Keratinocyte (primary cell): ENCODE measurements around the gene GPR21. TPM values are rescaled to one million over a fixed set of nuclear protein-coding genes. Genes with fewer than 3 reads are reported as not detected.

Source experiments
- DNase-seq: peaks from one replicate; pipeline ENCODE4 v3.0.0-alpha.2; 2011; ENCODE audit warnings: low read depth, missing footprints, low spot score
- FAIRE-seq: peaks from 2 replicates; lab custom pipeline; 2011; peaks lifted over from hg19 to GRCh38; lab: Jason Lieb, UNC
- H2AFZ ChIP-seq: 2 replicates; pipeline ENCODE4 v1.6.0; 2012; ENCODE audit warnings: low read length, control low read depth, inconsistent platforms; ENCODE audit not compliant: control insufficient read depth
- H3K27ac ChIP-seq: 2 replicates; pipeline ENCODE4 v1.5.1; 2011; ENCODE audit warnings: low read length; ENCODE audit not compliant: control insufficient read depth, insufficient read depth
- H3K27me3 ChIP-seq: 3 replicates; pipeline ENCODE4 v1.6.0; 2011; ENCODE audit warnings: low read length; ENCODE audit not compliant: control insufficient read depth, insufficient read depth; ENCODE audit errors: extremely low read depth
- H3K36me3 ChIP-seq, 2 experiments: 2 replicates in 1 of 2; 3 replicates in 1 of 2; pipeline ENCODE4 v1.5.1; 2011; ENCODE audit warnings: low read length in 2 of 2, mild to moderate bottlenecking in 1 of 2; ENCODE audit not compliant: control insufficient read depth in 2 of 2, insufficient read depth in 2 of 2; ENCODE audit errors: extremely low read depth in 1 of 2
- H3K4me1 ChIP-seq: 3 replicates; pipeline ENCODE4 v1.5.1; 2011; ENCODE audit warnings: low read length; ENCODE audit not compliant: control insufficient read depth, insufficient read depth; ENCODE audit errors: extremely low read depth
- H3K4me2 ChIP-seq: 3 replicates; pipeline ENCODE4 v1.6.0; 2011; ENCODE audit warnings: low read depth, low read length; ENCODE audit not compliant: control insufficient read depth, insufficient read depth; ENCODE audit errors: extremely low read depth
- H3K4me3 ChIP-seq, 3 experiments: fragments of 200-600 bp in 1 of 3; sonication (generic) in 1 of 3; 2 replicates in 2 of 3; 3 replicates in 1 of 3; pipeline ENCODE4 v1.5.1; 2011 to 2016; ENCODE audit warnings: low read length in 3 of 3, mild to moderate bottlenecking in 3 of 3, control low read depth in 2 of 3, inconsistent platforms in 1 of 3, low read depth in 1 of 3, mixed read lengths in 1 of 3, mixed run types in 1 of 3, moderate library complexity in 1 of 3; ENCODE audit not compliant: control insufficient read depth in 2 of 3, insufficient read depth in 2 of 3; ENCODE audit errors: extremely low read depth in 1 of 3
- H3K79me2 ChIP-seq: 2 replicates; pipeline ENCODE4 v1.6.0; 2012; ENCODE audit warnings: low read length; ENCODE audit not compliant: control insufficient read depth, insufficient read depth
- H3K9ac ChIP-seq: 3 replicates; pipeline ENCODE4 v1.6.0; 2011; ENCODE audit warnings: low read length; ENCODE audit not compliant: control insufficient read depth, insufficient read depth; ENCODE audit errors: extremely low read depth
- H3K9me1 ChIP-seq: 3 replicates; pipeline ENCODE4 v1.6.0; 2011; ENCODE audit warnings: low read length; ENCODE audit not compliant: control insufficient read depth, insufficient read depth; ENCODE audit errors: extremely low read depth
- H3K9me3 ChIP-seq: 2 replicates; pipeline ENCODE4 v1.5.1; 2012; ENCODE audit warnings: low read depth, low read length; ENCODE audit not compliant: control insufficient read depth
- H4K20me1 ChIP-seq: 3 replicates; pipeline ENCODE4 v1.6.0; 2011; ENCODE audit warnings: low read length; ENCODE audit not compliant: control insufficient read depth, insufficient read depth; ENCODE audit errors: extremely low read depth
- EZH2 ChIP-seq: IDR thresholded peaks from one replicate; pipeline ENCODE4 v1.6.1; 2012; ENCODE audit warnings: inconsistent platforms, mild to moderate bottlenecking, low read length, moderate library complexity
- dilution Hi-C: fragments of 300-500 bp; cut with MboI; formaldehyde crosslinking; loops from one replicate; pipeline ENCODE4 v1.7.0; 2020; ENCODE audit warnings: low sequenced_read_pairs; ENCODE audit not compliant: extremely low pct_ligation_motif_present
- polyA plus RNA-seq, 5 experiments: library from polyadenylated mRNA; depleted of rRNA in 3 of 5; stranded (reverse) in 3 of 5; stranded (forward) in 1 of 5; unstranded in 1 of 5; fragments of >200 nt; gene quantifications; 1 replicate in 1 of 5; 2 replicates in 3 of 5; 3 replicates in 1 of 5; pipeline versions ENCODE4 v1.2.1 to v1.2.3, GENCODE V29; 2011 to 2012; ENCODE audit warnings: missing spikeins in 2 of 5, low read depth in 1 of 5, low replicate concordance in 1 of 5
- TF ChIP-seq, protein P1 (sequence below), 3 experiments: IDR thresholded peaks in 1 of 3; conservative IDR thresholded peaks in 1 of 3; optimal IDR thresholded peaks in 1 of 3; 2 replicates in 2 of 3; 3 replicates in 1 of 3; pipeline versions ENCODE3 to v1.5.1; 2011; ENCODE audit warnings: low read length in 3 of 3, mild to moderate bottlenecking in 3 of 3, moderate library complexity in 2 of 3, control low read depth in 1 of 3, inconsistent platforms in 1 of 3; ENCODE audit not compliant: insufficient read depth in 2 of 3; ENCODE audit errors: extremely low read depth in 1 of 3

Gene GPR21
- polyA plus RNA-seq, 1 donor (not counting 4 experiments of a cell fraction or from before 2014, with no cell fraction given): 0.25 TPM

- dilution Hi-C loops: no loop called here
These were observed 36.7 kb downstream of the GPR21 start for GRCh38 chr9:123070198-123070597.

GRCh38 chr9:123072407-123072995 lies 39.0 kb downstream of the GPR21 start:
- TF ChIP-seq, protein P1, sequence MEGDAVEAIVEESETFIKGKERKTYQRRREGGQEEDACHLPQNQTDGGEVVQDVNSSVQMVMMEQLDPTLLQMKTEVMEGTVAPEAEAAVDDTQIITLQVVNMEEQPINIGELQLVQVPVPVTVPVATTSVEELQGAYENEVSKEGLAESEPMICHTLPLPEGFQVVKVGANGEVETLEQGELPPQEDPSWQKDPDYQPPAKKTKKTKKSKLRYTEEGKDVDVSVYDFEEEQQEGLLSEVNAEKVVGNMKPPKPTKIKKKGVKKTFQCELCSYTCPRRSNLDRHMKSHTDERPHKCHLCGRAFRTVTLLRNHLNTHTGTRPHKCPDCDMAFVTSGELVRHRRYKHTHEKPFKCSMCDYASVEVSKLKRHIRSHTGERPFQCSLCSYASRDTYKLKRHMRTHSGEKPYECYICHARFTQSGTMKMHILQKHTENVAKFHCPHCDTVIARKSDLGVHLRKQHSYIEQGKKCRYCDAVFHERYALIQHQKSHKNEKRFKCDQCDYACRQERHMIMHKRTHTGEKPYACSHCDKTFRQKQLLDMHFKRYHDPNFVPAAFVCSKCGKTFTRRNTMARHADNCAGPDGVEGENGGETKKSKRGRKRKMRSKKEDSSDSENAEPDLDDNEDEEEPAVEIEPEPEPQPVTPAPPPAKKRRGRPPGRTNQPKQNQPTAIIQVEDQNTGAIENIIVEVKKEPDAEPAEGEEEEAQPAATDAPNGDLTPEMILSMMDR (optimal IDR thresholded peaks at IDR 0.05 in 1 of 3, IDR thresholded peaks at IDR 0.05 in 1 of 3, conservative IDR thresholded peaks at IDR 0.05 in 1 of 3; ENCODE audit: extremely low read depth in 1 of 3, insufficient read depth in 2 of 3, low read length in 3 of 3): no peak
- TF ChIP-seq EZH2: no peak
- H3K27ac ChIP-seq: no peak overlapping the region
- no peaks in the 10 kb centered on the region for H4K20me1 ChIP-seq
- H3K79me2 ChIP-seq: no peaks in the 10 kb centered on the region
- FAIRE-seq (no peak), DNase-seq (no peak)
- no peak overlapping the region for H2AFZ ChIP-seq
- no peaks in the 10 kb centered on the region for H3K27me3 ChIP-seq
- no peaks in the 10 kb centered on the region for H3K4me1 ChIP-seq
- peaks cover 4 to 6% of the 10 kb centered on the region in 2 experiments for H3K36me3 ChIP-seq
- H3K9me3 ChIP-seq: no peaks in the 10 kb centered on the region
- dilution Hi-C loops: no loop called here
- H3K9ac ChIP-seq: no peak overlapping the region
- H3K4me3 ChIP-seq: no peak overlapping the region
- no peaks in the 10 kb centered on the region for H3K9me1 ChIP-seq
- H3K4me2 ChIP-seq: no peak overlapping the region

More at GRCh38 chr9:123070198-123070597, 36.7 kb downstream of the GPR21 start:
- no peaks in the 10 kb centered on the region for H3K79me2 ChIP-seq
- FAIRE-seq (no peak), DNase-seq (no peak)
- H3K9me3 ChIP-seq: no peaks in the 10 kb centered on the region
- no peak overlapping the region for H2AFZ ChIP-seq
- H3K4me2 ChIP-seq: no peak overlapping the region
- TF ChIP-seq, protein P1 (optimal IDR thresholded peaks at IDR 0.05 in 1 of 3, IDR thresholded peaks at IDR 0.05 in 1 of 3, conservative IDR thresholded peaks at IDR 0.05 in 1 of 3; ENCODE audit: extremely low read depth in 1 of 3, insufficient read depth in 2 of 3, low read length in 3 of 3): no peak
- no peak for TF ChIP-seq EZH2
- H3K27ac ChIP-seq: no peak overlapping the region
- no peaks in the 10 kb centered on the region for H3K4me1 ChIP-seq
- no peaks in the 10 kb centered on the region for H3K27me3 ChIP-seq
- H3K36me3 ChIP-seq: peaks cover 9 to 10% of the 10 kb centered on the region in 2 experiments
- no peaks in the 10 kb centered on the region for H3K9me1 ChIP-seq
- H3K9ac ChIP-seq: no peak overlapping the region
- no peaks in the 10 kb centered on the region for H4K20me1 ChIP-seq
- H3K4me3 ChIP-seq: no peak overlapping the region
